ENCODE results near the gene SMIM38.
A peak's percentile ranks its signal among the peaks of the same experiment; 100 is the strongest.
"Not testable (repeated sequence)": the region's sequence is repeated elsewhere in the genome, so short reads cannot be mapped to it uniquely, and the experiment has no call there.

SMIM38 gene

GRCh38 chr11:69122630-69123431 is 32.9 kb upstream of the SMIM38 start:
- DNase-seq, result peak; percentile 42

DNA sequence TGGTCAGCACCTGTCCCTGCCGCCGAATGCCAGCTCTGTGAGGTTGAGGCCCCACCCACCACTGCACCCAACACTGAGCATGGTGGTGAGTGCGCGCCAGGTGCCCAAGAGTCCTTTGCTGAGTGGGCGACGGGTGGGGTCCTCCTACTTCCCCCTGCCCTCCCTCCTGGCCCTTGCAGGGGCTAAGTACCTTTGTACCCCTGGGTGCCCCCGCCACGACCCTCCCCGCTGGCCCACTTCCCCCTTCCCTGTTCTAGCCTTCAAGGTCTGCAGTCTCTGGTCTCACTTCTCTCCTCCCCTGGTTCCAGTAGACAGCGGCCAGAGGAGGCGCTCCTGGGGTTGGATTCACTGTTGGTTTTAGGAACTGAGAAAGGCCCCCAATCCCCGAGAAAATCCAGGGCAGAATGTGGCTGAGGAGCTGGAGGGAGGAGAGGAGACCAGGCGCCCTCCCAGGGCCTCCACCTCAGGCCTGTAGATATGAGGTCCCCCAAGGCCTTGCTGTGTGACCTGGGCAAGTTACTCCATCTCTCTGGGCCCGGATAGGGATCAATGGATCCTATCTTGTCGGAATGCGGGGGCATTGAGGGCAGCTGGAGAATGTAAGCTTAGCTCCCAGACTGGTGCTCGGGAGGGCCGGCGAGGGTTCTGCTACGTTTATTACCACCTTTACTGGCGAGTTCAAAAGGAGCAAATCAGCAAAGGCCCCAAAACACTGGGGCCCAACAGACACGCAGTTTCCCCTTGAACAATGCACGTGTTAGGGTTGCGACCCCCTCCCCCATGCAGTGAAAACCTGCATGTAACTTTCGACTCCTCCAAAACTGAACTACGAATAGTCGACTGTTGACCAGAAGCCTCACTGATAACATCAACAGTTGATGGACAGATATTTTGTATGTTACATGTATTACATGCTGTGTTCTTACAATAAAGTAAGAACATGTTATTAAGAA is 31.9 kb upstream of the SMIM38 start:
- no peak for DNase-seq

GRCh38 chr11:69125861-69126260 is 29.9 kb upstream of the SMIM38 start:
- DNase-seq, result no peak

DNA sequence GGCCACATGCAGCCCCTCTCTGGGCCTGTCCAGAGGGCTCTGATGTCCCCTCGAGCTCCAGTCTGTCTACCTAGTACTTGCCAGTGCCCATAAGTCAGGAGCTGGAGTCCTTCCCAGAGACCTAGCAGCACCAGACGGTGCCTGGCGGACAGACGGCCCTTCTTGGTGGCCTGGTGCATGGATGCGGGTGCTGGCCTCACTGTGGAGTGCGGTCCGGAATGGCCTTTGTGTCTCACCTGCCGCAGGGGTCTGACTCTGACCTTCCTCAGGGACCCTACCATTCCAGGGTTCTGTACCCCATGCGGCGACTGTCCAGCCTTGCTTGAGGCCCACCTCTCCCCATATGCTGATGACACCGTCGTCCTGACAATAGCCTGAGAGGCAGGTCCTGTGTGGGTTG is 29.4 kb upstream of the SMIM38 start:
- DNase-seq, result no peak

DNA sequence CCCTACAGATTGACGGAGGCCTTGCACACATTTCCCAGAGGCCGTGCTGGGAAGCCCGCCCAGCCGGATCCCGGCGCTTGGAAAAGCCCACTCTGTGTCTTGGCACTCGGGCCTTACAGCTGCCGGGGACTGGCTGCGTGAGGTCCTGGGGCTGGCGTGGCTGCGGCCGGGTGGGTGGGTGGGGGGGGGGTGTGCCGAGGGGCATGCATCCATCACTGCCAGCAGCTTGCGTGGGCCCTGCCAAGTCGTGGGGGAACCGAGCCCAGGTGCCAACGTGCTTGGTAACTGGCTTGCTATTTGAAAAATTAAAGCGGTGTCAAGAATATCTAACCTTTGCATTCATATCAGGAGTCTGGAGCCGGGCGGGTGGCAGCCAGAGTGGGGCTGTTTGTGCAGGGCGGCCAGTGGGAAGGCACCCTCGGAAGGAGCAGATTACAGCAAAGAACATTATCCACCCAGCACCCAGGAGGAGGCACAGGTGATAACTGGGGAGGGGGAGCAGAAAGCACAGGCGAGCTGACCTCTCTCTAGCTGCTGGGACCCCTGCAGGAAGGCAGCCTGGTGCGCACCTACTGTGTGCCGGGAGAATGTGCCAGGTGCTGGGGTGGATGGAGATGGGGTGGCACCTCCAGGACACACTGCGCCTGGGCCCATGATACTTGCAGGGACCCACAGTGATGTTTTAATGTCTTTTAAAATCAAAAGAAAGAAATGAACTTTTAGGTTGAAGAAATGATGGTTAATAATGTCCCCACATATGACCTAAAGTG is 28.5 kb upstream of the SMIM38 start:
- no peak for DNase-seq

DNA sequence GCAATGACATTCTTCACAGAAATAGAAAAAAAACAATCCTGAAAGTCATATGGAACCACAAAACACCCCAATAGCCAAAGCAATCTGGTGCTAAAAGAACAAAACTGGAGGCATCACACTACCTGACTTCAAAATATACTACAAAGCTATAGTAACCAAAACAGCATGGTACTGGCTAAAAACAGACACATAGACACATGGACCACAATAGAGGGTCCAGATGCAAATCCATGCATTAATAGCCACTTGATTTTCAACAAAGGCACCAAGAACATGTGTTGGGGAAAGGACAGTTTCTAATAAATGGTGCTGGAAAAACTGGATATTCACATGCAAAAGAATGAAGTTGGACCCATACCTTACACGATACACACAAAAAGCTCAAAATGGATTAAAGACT is 27.9 kb upstream of the SMIM38 start:
- no peak for DNase-seq

DNA sequence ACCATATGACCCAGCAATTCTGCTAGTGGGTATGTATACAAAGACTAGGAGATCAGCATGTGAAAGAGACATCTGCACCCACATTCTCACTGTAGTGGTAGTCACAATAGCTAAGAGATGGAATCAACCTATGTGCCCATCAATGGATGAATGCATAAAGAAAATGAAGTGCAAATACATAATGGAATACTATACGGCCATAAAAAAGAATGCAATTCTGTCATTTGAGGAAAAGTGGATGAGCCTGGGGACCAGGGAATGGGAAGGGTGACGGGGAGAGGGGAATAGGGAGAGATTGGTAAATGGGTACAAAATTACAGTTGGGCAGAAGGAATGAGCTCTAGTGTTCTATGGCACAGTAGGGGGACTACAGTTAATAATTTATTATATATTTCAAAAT is 26.7 kb upstream of the SMIM38 start:
- DNase-seq, result no peak

DNA sequence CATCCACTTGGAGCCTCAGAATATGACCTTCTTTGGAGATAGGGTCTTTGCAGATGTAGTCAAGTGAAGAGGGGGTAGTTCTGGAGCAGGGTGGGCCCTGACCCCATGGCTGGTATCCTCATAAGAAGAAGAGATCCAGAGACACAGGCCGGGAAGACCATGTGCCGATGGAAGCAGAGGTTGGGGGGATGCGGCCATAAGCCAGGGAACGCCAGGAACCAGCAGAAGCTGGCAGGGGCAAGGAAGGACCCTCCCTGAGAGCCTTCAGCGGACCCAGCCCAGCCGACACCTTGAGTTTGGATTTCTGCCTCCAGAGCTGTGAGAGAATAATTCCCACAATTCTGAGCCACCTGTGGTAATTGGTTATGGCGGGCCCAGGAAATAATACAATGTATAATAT is 26.1 kb upstream of the SMIM38 start:
- DNase-seq, result no peak

DNA sequence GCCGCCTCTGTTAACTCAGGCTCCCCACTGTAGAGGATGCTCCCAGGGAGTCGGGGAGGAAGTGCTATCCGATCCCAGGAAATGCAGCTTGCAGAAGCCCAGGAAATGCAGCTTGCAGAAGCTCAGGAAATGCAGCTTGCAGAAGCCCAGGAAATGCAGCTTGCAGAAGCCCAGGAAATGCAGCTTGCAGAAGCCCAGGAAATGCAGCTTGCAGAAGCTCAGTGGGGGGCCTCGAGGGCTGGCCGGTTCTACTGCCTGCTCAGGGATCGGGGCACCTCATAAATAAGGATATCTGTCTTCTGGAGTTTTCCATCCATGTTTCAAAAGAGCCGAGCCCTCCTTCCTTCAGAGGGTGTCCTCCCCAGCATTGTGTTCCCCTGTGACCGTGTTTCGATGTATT is 25.1 kb upstream of the SMIM38 start:
- no peak for DNase-seq

GRCh38 chr11:69131121-69131566 is 24.6 kb upstream of the SMIM38 start:
- DNase-seq, result no peak

DNA sequence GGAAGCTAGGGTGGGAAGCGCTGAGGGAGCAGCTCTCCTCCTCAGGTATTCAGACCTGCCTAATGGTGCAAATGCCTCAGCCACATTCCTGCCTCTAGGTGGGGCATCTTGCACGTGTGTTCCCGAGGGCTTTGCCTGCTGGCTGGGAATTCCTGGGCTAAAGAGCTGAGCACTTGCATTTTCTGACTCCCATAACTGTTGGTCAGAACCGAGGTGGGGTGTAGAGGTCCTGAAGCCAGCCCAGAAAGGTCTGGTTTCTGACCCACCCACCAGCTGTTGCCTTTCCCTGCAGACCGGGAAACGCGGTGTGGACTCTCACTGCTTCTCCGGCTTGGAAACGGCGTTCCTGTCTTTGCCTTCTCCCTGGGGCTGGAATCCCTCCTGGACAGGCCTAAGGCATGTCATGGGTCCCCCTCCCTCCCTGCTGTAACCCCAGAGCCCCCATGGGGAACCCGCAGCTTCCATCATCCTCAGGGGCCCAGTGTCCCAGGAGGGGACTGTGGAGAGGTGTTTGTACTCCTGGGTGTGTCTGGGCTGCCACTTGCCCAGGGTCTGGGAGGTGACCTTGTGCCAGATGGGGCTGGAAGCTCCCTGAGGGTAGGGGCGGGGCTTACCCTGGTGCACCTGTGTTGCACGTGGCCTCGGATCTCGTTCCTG is 24.0 kb upstream of the SMIM38 start:
- peak; percentile 68 for DNase-seq

DNA sequence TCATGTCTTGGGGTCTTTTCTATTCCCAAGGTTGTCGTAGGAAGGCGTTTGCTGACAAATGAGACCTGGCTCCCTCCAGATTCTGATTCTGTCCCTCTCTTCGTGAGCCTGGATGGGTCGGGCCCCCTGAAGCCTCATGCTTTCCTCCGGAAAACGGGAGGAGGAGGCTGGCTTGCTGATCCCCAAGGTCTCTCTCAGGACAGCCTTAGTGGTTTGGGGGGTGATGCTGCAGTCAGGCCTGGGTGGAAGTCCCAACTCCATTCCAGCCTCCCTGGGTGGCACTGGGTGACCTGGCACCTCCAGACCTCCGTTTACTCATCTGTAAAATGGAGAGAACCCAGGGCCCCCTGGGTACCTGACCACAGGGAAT is 23.4 kb upstream of the SMIM38 start:
- DNase-seq, result no peak

DNA sequence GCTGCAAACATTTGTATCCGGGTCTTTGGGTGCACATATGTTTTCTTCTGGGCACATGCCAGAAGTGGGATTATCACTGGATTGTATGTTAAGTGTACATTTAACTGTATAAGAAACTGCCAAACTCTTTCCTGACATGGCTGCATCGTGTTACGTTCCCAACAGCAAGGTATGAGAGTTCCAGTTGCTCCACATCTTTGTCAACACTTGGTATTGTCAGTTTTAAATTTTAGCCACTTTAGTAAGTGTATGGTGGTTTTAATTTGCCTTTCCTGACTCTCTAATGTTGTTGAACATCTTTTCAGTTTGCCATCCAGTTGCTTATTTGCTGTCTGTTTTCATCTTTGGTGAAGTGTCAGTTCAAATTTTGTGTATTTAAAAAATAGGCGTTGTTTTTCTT is 22.5 kb upstream of the SMIM38 start:
- DNase-seq, result no peak

DNA sequence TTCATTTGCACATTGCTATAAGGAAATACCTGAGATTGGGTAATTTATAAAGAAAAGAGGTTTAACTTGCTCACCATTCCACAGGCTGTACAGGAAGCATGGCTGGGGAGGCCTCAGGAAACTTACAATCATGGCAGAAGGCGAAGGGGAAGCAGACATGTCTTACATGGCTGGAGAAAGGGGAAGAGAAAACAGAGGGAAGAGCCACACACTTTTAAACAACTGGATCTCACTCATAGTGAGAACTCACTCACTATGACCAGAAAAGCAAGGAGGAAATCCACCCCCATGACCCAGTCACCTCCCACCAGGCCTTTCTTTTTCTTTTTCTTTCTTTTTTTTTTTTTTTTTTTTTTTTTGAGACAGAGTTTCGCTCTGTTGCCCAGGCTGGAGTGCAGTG is 21.6 kb upstream of the SMIM38 start:
- not testable (repeated sequence) for DNase-seq

- DNase-seq, result no peak
These were observed 20.8 kb upstream of the SMIM38 start for GRCh38 chr11:69134957-69135356.

GRCh38 chr11:69135420-69136363 is 20.0 kb upstream of the SMIM38 start:
- DNase-seq, result no peak

- no peak for DNase-seq
These were observed 19.3 kb upstream of the SMIM38 start for GRCh38 chr11:69136471-69136870.

DNA sequence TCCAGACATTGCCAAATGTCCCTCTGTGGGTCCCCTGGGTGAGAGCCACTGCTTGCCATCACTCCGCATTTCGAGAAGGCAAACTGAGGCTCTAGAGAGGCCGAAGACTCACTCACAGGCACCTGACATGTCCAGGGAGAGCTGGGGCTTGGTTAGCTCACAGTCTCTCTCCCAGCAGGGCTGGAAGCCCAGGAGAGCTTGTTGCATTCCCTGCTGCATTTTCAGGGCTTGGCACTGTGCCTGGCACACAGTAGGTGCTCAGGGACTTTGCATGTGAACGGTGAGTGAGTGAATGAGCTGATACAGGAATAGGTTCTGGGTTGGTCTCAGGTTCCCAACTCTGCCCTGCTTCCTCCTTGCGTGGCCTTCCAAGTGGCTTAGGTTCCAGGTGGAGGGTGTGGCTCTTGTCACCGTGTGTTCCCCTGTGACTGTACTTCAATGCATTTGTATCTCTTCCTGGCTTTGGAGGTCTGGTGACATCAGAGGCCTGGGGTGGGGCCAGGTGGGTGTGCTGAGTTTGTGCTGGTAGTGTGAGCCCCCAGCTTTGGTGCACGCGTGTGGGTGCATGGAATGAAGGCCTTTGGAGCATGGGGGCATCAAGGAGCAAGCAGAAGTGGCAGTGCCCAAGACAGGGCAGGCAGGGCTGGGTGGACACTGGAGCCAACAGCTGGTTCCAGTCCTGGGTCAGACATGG is 18.4 kb upstream of the SMIM38 start:
- no peak for DNase-seq

DNA sequence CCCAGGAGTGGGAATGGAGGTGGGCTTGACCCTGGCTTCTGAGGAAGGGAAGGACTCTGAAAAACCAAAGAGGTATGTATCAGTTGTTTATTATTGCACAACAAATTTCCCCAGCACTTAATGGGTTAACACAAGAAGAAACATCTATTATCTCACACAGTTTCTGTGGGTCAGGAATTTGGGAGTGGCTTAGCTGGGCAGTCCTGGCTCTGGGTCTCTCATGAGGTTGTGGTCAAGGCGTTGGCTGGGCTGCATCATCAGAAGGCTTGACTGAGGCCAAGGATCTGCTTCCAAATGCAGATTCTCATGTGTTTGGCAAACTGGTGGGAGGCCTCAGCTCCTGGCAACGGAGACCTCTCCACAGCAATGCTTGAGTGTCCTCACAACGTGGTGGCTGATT is 17.5 kb upstream of the SMIM38 start:
- no peak for DNase-seq

GRCh38 chr11:69140161-69140560 is 15.6 kb upstream of the SMIM38 start:
- DNase-seq, result not testable (repeated sequence)

DNA sequence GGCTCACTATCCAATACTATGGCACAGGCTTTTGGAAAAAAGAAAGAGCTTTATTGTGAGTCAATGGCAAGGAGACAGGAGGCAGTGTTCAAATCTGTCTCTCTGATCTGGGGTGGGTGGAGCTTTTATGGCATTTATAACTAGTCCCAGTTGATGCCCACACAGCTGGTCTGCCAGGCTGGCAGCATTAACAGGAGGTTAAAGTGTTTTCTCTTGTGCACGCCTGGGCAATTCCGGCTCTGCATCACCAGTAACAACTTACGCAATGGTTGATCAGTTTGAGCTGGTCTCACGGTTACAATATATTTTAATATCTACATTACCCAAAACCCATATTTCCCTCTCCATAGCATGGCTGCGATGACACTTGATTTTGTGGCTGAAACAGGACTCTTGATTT is 15.1 kb upstream of the SMIM38 start:
- no peak for DNase-seq

Data from RPMI8226 (cell line).